ENCODE data around the gene RBMY1A1.
"Not testable (repeated sequence)": the region's sequence is repeated elsewhere in the genome, so short reads cannot be mapped to it uniquely, and the experiment has no call there.

Gene RBMY1A1

GRCh38 chrY:21534579-21534978 is at the start of gene RBMY1A1:
TSS of gene RBMY1A1 (plus strand) at chrY:21534879. CDS start at chrY:21536892, 2,013 bp downstream.
- DNase-seq (ENCODE audit: low read depth in 4 of 4, low spot score in 1 of 4) = not testable (repeated sequence)

- DNase-seq (ENCODE audit: low read depth in 4 of 4, low spot score in 1 of 4) = not testable (repeated sequence)
Observed at GRCh38 chrY:21511038-21511437, 23.6 kb upstream of the RBMY1A1 start, which contains the start of gene RBMY1B. TSS of gene RBMY1B (plus strand) at chrY:21511338. CDS start at chrY:21513351, 2,013 bp downstream.

DNA sequence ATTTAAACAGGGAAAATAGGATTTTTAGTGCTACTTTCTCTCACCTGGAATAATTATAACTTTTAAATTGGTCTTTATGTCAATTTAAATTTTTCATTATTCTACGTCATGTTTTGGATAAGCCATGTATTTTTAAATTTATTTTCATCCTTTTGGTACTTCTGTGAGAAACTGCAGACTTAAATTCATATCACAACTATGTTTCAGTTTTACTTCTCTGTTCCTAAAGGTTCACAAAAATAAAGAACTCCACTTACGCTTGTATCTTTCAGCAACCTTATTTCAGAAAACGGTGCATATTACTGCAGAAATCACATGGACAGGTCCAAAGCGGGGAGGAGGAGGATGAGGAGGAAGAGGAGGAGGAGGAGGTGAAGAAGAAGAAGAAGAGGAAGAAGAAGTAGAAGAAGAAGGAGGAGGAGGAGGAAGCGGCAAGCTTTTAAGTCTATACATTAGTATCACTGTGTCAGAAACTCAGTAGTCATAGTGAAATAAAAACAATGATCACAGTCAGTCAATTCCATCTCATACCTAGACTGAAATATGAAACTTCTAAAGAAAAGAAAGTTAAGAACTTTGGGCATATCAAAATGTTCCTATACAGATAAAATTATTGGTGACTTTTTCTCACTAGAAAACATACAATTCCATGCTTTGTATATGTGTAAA is 24.8 kb downstream of the RBMY1A1 start:
- not testable (repeated sequence) for DNase-seq (ENCODE audit: low read depth in 4 of 4, low spot score in 1 of 4)

DNA sequence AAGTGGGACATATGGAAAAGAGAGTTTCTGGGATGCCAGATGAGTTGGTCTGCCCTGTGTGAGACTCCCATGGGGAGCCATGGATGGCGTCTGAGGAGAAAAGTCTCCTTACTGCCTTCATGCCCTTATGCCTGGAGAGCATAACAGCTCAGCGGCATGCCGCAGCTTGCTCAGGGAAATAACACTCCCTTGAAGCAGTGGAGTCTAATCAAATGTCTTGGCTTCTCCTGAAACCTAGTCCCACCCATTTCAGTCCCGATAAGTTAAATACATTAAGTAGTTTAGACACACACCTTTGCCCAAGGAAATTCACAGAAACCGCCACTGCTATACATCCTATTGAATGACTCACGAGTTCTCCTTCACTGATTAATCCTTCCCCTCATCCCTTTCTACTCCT is 50.8 kb downstream of the RBMY1A1 start:
- DNase-seq (ENCODE audit: low read depth in 4 of 4, low spot score in 1 of 4) = no peak

GRCh38 chrY:21586454-21586853 is 51.8 kb downstream of the RBMY1A1 start:
- DNase-seq (ENCODE audit: low read depth in 4 of 4, low spot score in 1 of 4) = not testable (repeated sequence)

GRCh38 chrY:21592059-21592458 is 57.4 kb downstream of the RBMY1A1 start:
- no peak for DNase-seq (ENCODE audit: low read depth in 4 of 4, low spot score in 1 of 4)

DNA sequence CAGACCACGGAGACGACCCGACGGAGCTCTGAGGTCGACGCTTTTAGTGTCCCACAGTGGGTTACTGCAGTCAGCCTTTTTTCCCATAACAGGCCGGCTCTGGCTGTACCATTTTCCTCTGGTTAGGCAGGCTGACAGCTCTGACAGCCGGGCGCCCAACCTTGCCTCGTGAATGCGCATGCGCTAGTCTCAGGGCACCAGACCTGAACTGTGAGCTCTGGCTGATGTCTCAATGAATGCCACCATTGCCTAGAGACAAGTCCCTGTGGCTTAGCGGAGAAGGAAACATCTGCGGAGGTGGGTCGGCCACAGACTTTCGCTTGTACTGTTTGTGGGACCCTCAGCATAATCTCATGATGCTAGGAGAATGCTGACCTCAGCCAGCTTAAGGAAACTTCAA is 61.6 kb downstream of the RBMY1A1 start:
- not testable (repeated sequence) for DNase-seq (ENCODE audit: low read depth in 4 of 4, low spot score in 1 of 4)

All from stimulated activated CD4-positive, alpha-beta T cell treated with anti-CD3 and anti-CD28 coated beads, Interleukin-1b, Interleukin-23, amount 100 ng/mL, for 24 hours (primary cell).